ENCODE data around the gene NOL9.

Gene NOL9

DNA sequence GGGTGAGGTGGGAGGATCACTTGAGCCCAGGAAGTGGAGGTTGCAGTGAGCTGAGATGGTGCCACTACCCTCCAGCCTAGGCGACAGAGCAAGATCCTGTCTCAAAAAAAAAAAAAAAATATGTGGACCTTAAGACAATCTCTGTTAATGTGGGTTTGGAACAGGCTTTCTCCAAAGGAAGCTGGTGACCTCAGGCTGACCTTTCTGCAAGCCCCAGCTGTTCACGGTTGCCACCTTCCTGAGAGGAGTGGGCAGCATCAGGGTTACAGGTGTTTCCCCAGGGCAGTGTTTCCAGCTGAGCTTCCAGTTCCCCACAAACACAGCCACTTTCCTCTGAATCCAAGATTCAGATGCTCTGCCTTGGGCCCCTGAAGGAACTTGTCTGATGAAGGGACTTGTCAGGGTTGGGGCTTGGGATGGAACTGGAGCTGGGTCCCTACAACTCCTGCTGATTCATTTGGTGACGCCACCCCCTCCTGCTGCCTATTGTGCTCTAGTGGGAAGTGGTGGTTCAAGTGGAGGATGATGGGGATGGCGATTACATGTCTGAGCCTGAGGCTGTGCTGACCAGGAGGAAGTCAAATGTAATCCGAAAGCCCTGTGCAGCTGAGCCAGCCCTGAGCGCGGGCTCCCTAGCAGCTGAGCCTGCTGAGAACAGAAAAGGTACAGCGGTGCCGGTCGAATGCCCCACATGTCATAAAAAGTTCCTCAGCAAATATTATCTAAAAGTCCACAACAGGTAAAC, 27.4 kb upstream of the NOL9 start:
- no CpG with 5 or more reads among the region's 10 CpGs for WGBS, 2 donors (ENCODE audit: extremely low coverage in 2 of 2, insufficient read length in 2 of 2, insufficient replicate concordance in 1 of 2)
- Histone ChIP-seq H3K23ac (ENCODE audit: low read depth, low read length, poor library complexity) (no peak overlapping the region), H2BK12ac (ENCODE audit: low read length) (no peak overlapping the region), H3K9me3 (replicated peaks in 1 of 2; ENCODE audit: control insufficient read depth in 2 of 2, insufficient read depth in 1 of 2, low read depth in 1 of 2, low read length in 2 of 2) (no peaks in the 10 kb centered on the region), H2BK15ac (ENCODE audit: low read length) (no peak overlapping the region), H3K9ac (ENCODE audit: low read depth, low read length, poor library complexity) (no peak overlapping the region), H3K4me3 (ENCODE audit: low read length in 2 of 2) (peak overlapping the region in 1 of 2 donors; percentile 6), H3K36me3 (replicated peaks in 1 of 2; ENCODE audit: control insufficient read depth in 2 of 2, insufficient read depth in 2 of 2, low read length in 2 of 2) (peaks cover 6 to 18% of the 10 kb centered on the region in 2 donors), H4K8ac (ENCODE audit: low read depth, low read length) (no peak overlapping the region), H3K18ac (ENCODE audit: low read length) (no peak overlapping the region), H3K4me1 (ENCODE audit: control insufficient read depth in 2 of 2, insufficient read depth in 1 of 2, low read depth in 1 of 2, low read length in 2 of 2) (peaks cover 14 to 27% of the 10 kb centered on the region in 2 donors), H2BK5ac (ENCODE audit: low read length) (no peak overlapping the region), H3K4me2 (ENCODE audit: insufficient read depth, low read length, poor library complexity, severe bottlenecking) (no peak overlapping the region), H3K27me3 (ENCODE audit: control insufficient read depth in 3 of 3, insufficient read depth in 3 of 3, low read depth in 1 of 3, low read length in 3 of 3) (no peaks in the 10 kb centered on the region), H4K91ac (ENCODE audit: low read depth, low read length, poor library complexity) (no peak overlapping the region), H3K79me1 (ENCODE audit: low read depth, low read length) (peaks cover 20% of the 10 kb centered on the region), H2AFZ (ENCODE audit: low read length) (no peak overlapping the region), H3K27ac (replicated peaks; ENCODE audit: low read length) (no peak overlapping the region), H2BK120ac (ENCODE audit: low read depth, low read length) (no peak overlapping the region), H3K14ac (ENCODE audit: low read length) (no peak overlapping the region), H3K4ac (ENCODE audit: low read length) (no peak overlapping the region), H2AK5ac (ENCODE audit: low read depth, low read length) (no peak overlapping the region)
- no peak for DNase-seq (ENCODE audit: low spot score)

DNA sequence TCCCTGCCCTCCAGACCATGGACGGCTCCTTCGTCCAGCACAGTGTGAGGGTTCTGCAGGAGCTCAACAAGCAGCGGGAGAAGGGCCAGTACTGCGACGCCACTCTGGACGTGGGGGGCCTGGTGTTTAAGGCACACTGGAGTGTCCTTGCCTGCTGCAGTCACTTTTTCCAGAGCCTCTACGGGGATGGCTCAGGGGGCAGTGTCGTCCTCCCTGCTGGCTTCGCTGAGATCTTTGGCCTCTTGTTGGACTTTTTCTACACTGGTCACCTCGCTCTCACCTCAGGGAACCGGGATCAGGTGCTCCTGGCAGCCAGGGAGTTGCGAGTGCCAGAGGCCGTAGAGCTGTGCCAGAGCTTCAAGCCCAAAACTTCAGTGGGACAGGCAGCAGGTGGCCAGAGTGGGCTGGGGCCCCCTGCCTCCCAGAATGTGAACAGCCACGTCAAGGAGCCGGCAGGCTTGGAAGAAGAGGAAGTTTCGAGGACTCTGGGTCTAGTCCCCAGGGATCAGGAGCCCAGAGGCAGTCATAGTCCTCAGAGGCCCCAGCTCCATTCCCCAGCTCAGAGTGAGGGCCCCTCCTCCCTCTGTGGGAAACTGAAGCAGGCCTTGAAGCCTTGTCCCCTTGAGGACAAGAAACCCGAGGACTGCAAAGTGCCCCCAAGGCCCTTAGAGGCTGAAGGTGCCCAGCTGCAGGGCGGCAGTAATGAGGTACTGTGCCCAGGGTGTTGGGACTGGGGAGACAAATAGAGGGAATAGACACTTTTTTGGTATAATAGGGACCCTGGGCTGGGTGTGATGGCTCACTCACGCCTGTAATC, 26.5 kb upstream of the NOL9 start:
- no peak overlapping the region for H3K4ac ChIP-seq (ENCODE audit: low read length)
- no peak overlapping the region for H4K8ac ChIP-seq (ENCODE audit: low read depth, low read length)
- H3K27ac ChIP-seq (replicated peaks; ENCODE audit: low read length) = no peak overlapping the region
- H2BK12ac ChIP-seq (ENCODE audit: low read length) = no peak overlapping the region
- H3K79me1 ChIP-seq (ENCODE audit: low read depth, low read length) = peaks cover 15% of the 10 kb centered on the region
- H2BK120ac ChIP-seq (ENCODE audit: low read depth, low read length) = peak overlapping the region; percentile 40
- no peak for DNase-seq (ENCODE audit: low spot score)
- peaks cover 6 to 18% of the 10 kb centered on the region in 2 donors for H3K36me3 ChIP-seq (replicated peaks in 1 of 2; ENCODE audit: control insufficient read depth in 2 of 2, insufficient read depth in 2 of 2, low read length in 2 of 2)
- H4K91ac ChIP-seq (ENCODE audit: low read depth, low read length, poor library complexity) = no peak overlapping the region
- H2AK5ac ChIP-seq (ENCODE audit: low read depth, low read length) = no peak overlapping the region
- peak overlapping the region; percentile 61 for H3K23ac ChIP-seq (ENCODE audit: low read depth, low read length, poor library complexity)
- H3K18ac ChIP-seq (ENCODE audit: low read length) = peak overlapping the region; percentile 36
- no CpG with 5 or more reads among the region's 19 CpGs for WGBS, 2 donors (ENCODE audit: extremely low coverage in 2 of 2, insufficient read length in 2 of 2, insufficient replicate concordance in 1 of 2)
- H3K4me3 ChIP-seq (ENCODE audit: low read length in 2 of 2) = peak overlapping the region; percentile 69 to 83
- no peaks in the 10 kb centered on the region for H3K9me3 ChIP-seq (replicated peaks in 1 of 2; ENCODE audit: control insufficient read depth in 2 of 2, insufficient read depth in 1 of 2, low read depth in 1 of 2, low read length in 2 of 2)
- no peak overlapping the region for H2BK15ac ChIP-seq (ENCODE audit: low read length)
- H3K4me2 ChIP-seq (ENCODE audit: insufficient read depth, low read length, poor library complexity, severe bottlenecking) = peak overlapping the region; percentile 77
- H2BK5ac ChIP-seq (ENCODE audit: low read length) = no peak overlapping the region
- no peak overlapping the region for H3K14ac ChIP-seq (ENCODE audit: low read length)
- H3K9ac ChIP-seq (ENCODE audit: low read depth, low read length, poor library complexity) = no peak overlapping the region
- peaks cover 14 to 27% of the 10 kb centered on the region in 2 donors for H3K4me1 ChIP-seq (ENCODE audit: control insufficient read depth in 2 of 2, insufficient read depth in 1 of 2, low read depth in 1 of 2, low read length in 2 of 2)
- no peak overlapping the region for H2AFZ ChIP-seq (ENCODE audit: low read length)
- no peaks in the 10 kb centered on the region for H3K27me3 ChIP-seq (ENCODE audit: control insufficient read depth in 3 of 3, insufficient read depth in 3 of 3, low read depth in 1 of 3, low read length in 3 of 3)

DNA sequence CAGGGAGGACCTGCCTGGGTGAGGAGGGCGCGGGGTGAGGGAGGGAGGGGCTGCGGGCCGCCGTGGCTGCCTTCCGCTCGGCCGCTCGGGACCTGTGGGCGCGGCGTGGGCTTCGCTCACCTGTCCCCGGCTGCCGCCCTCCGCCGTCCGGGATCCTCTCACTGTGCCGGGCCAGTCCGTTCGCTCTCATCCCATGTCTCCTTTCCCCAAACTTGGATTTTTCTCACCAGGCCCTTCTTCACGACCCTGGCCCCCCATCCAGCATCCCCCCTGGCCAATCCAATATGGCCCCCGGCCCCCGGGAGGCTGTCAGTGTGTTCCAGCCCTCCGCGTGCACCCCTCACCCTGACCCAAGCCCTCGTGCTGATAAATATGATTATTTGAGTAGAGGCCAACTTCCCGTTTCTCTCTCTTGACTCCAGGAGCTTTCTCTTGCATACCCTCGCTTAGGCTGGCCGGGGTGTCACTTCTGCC, 25.8 kb upstream of the NOL9 start:
- no peak overlapping the region for H3K4ac ChIP-seq (ENCODE audit: low read length)
- H4K8ac ChIP-seq (ENCODE audit: low read depth, low read length) = no peak overlapping the region
- no CpG with 5 or more reads among the region's 30 CpGs for WGBS, 2 donors (ENCODE audit: extremely low coverage in 2 of 2, insufficient read length in 2 of 2, insufficient replicate concordance in 1 of 2)
- H3K14ac ChIP-seq (ENCODE audit: low read length) = peak overlapping the region; percentile 71
- H3K23ac ChIP-seq (ENCODE audit: low read depth, low read length, poor library complexity) = peak overlapping the region; percentile 98
- H3K79me1 ChIP-seq (ENCODE audit: low read depth, low read length) = peaks cover 15% of the 10 kb centered on the region
- peaks cover 6 to 18% of the 10 kb centered on the region in 2 donors for H3K36me3 ChIP-seq (replicated peaks in 1 of 2; ENCODE audit: control insufficient read depth in 2 of 2, insufficient read depth in 2 of 2, low read length in 2 of 2)
- no peaks in the 10 kb centered on the region for H3K27me3 ChIP-seq (ENCODE audit: control insufficient read depth in 3 of 3, insufficient read depth in 3 of 3, low read depth in 1 of 3, low read length in 3 of 3)
- H3K4me1 ChIP-seq (ENCODE audit: control insufficient read depth in 2 of 2, insufficient read depth in 1 of 2, low read depth in 1 of 2, low read length in 2 of 2) = peaks cover 14 to 27% of the 10 kb centered on the region in 2 donors
- H2BK15ac ChIP-seq (ENCODE audit: low read length) = no peak overlapping the region
- no peak overlapping the region for H2BK12ac ChIP-seq (ENCODE audit: low read length)
- H3K4me3 ChIP-seq (ENCODE audit: low read length in 2 of 2) = peak overlapping the region; percentile 69 to 83
- no peaks in the 10 kb centered on the region for H3K9me3 ChIP-seq (replicated peaks in 1 of 2; ENCODE audit: control insufficient read depth in 2 of 2, insufficient read depth in 1 of 2, low read depth in 1 of 2, low read length in 2 of 2)
- H3K27ac ChIP-seq (replicated peaks; ENCODE audit: low read length) = no peak overlapping the region
- peak overlapping the region; percentile 77 for H3K4me2 ChIP-seq (ENCODE audit: insufficient read depth, low read length, poor library complexity, severe bottlenecking)
- H3K18ac ChIP-seq (ENCODE audit: low read length) = peak overlapping the region; percentile 98
- DNase-seq (ENCODE audit: low spot score) = no peak
- peak overlapping the region; percentile 83 for H2BK5ac ChIP-seq (ENCODE audit: low read length)
- peak overlapping the region; percentile 42 for H2AK5ac ChIP-seq (ENCODE audit: low read depth, low read length)
- H3K9ac ChIP-seq (ENCODE audit: low read depth, low read length, poor library complexity) = peak overlapping the region; percentile 97
- no peak overlapping the region for H4K91ac ChIP-seq (ENCODE audit: low read depth, low read length, poor library complexity)
- peak overlapping the region; percentile 90 for H2AFZ ChIP-seq (ENCODE audit: low read length)
- H2BK120ac ChIP-seq (ENCODE audit: low read depth, low read length) = peak overlapping the region; percentile 40

Data from neuronal stem cell (in vitro differentiated cells).